Thyroid gland (tissue), 4 donors: Measurements from ENCODE around the gene ANO2. TPM values are rescaled to one million over a fixed set of nuclear protein-coding genes. Genes with fewer than 3 reads are reported as not detected.

ENCODE experiments used
- DNase-seq, 2 donors: peaks; one replicate each; pipeline ENCODE4 v3.0.0-alpha.2; 2019
- H3K27ac ChIP-seq, 3 donors: fragments of 200-600 bp; sonication (generic); 1 replicate in 2 of 3; 2 replicates in 1 of 3; pipeline ENCODE4 v1.5.1; 2016 to 2019; ENCODE audit warnings: mild to moderate bottlenecking in 1 of 3, moderate library complexity in 1 of 3
- H3K27me3 ChIP-seq: fragments of 200-600 bp; sonication (generic); one replicate; pipeline ENCODE4 v1.5.1; 2019
- H3K36me3 ChIP-seq, 2 donors: fragments of 200-600 bp; sonication (generic); one replicate each; pipeline ENCODE4 v1.5.1; 2016 to 2019
- H3K4me1 ChIP-seq, 2 donors: fragments of 200-600 bp; sonication (generic); one replicate each; pipeline ENCODE4 v1.5.1; 2017 to 2019
- H3K4me3 ChIP-seq, 3 donors: fragments of 200-600 bp; sonication (generic); replicated peaks in 1 of 3; 1 replicate in 2 of 3; 2 replicates in 1 of 3; pipeline ENCODE4 v1.5.1; 2016; ENCODE audit warnings: mild to moderate bottlenecking in 1 of 3
- H3K9me3 ChIP-seq: fragments of 200-600 bp; sonication (generic); one replicate; pipeline ENCODE4 v1.5.1; 2017
- CTCF ChIP-seq, 6 experiments: fragments of 200-600 bp in 3 of 6; fragments of 450-650 bp in 3 of 6; sonication (generic) in 3 of 6; IDR thresholded peaks; one replicate each; pipeline ENCODE4 v1.5.1; 2016 to 2019; ENCODE audit warnings: antibody characterized with exemption in 6 of 6, mild to moderate bottlenecking in 2 of 6, inconsistent platforms in 1 of 6, moderate library complexity in 1 of 6
- POLR2A ChIP-seq, 2 donors: fragments of 450-650 bp; IDR thresholded peaks; one replicate each; pipeline ENCODE4 v1.6.1; 2017; ENCODE audit warnings: antibody characterized with exemption in 2 of 2, mild to moderate bottlenecking in 2 of 2, moderate library complexity in 1 of 2
- WGBS, 2 donors: methylation state at CpG; one replicate each; pipeline ENCODE4 v1.1.5; 2017; 5-methylcytosine and 5-hydroxymethylcytosine counted together
- intact Hi-C: fragments of 100-400 bp; cut with DNase I; formaldehyde crosslinking; loops from one replicate; pipeline ENCODE4 v1.15.1; 2023
- total RNA-seq, 4 donors: library from RNA; depleted of rRNA; stranded (reverse); fragments of >200 nt; gene quantifications; one replicate each; pipeline ENCODE4 v1.2.3, GENCODE V29; 2016

ANO2 gene
- total RNA-seq, 4 donors from 2014 or later = 0.78 to 7.0 (median 2.2) TPM

GRCh38 chr12:5565933-5566599, 379.0 kb downstream of the ANO2 start:
- H3K4me3 ChIP-seq = no peak overlapping the region
- H3K27me3 ChIP-seq = no peaks in the 10 kb centered on the region
- intact Hi-C loops = no loop called here
- no peak for DNase-seq
- 64 to 77% methylated on average over 2 to 3 of the region's 3 CpGs for WGBS, 2 donors
- no peaks in the 10 kb centered on the region for H3K36me3 ChIP-seq
- H3K4me1 ChIP-seq = no peaks in the 10 kb centered on the region
- no peaks in the 10 kb centered on the region for H3K9me3 ChIP-seq
- no peak for TF ChIP-seq CTCF (IDR thresholded peaks at IDR 0.05)
- TF ChIP-seq POLR2A (IDR thresholded peaks at IDR 0.05) = no peak
- H3K27ac ChIP-seq = no peak overlapping the region

GRCh38 chr12:5562581-5562980, 382.5 kb downstream of the ANO2 start:
- intact Hi-C loops = no loop called here
- Histone ChIP-seq H3K27me3 (no peaks in the 10 kb centered on the region), H3K4me1 (no peaks in the 10 kb centered on the region), H3K9me3 (no peaks in the 10 kb centered on the region), H3K36me3 (no peaks in the 10 kb centered on the region), H3K4me3 (no peak overlapping the region), H3K27ac (no peak overlapping the region)
- DNase-seq = no peak
- WGBS, 2 donors = 86 to 90% methylated on average over 3 of the region's 3 CpGs
- TF ChIP-seq POLR2A (IDR thresholded peaks at IDR 0.05) (no peak), CTCF (IDR thresholded peaks at IDR 0.05) (no peak)

- no peak for DNase-seq
Observed at GRCh38 chr12:5561846-5562245, 383.2 kb downstream of the ANO2 start.

GRCh38 chr12:5561057-5561456, 384.0 kb downstream of the ANO2 start:
- Histone ChIP-seq H3K36me3 (no peaks in the 10 kb centered on the region), H3K4me3 (no peak overlapping the region), H3K27ac (no peak overlapping the region), H3K4me1 (no peaks in the 10 kb centered on the region), H3K27me3 (no peaks in the 10 kb centered on the region), H3K9me3 (no peaks in the 10 kb centered on the region)
- TF ChIP-seq CTCF (IDR thresholded peaks at IDR 0.05) (no peak), POLR2A (IDR thresholded peaks at IDR 0.05) (no peak)
- WGBS, 2 donors = 73 to 77% methylated on average over 6 of the region's 6 CpGs
- intact Hi-C loops = no loop called here
- DNase-seq = no peak

More at GRCh38 chr12:5561846-5562245, 383.2 kb downstream of the ANO2 start:
- Histone ChIP-seq H3K36me3 (no peaks in the 10 kb centered on the region), H3K4me1 (no peaks in the 10 kb centered on the region), H3K27ac (no peak overlapping the region), H3K27me3 (no peaks in the 10 kb centered on the region), H3K4me3 (no peak overlapping the region), H3K9me3 (no peaks in the 10 kb centered on the region)
- TF ChIP-seq POLR2A (IDR thresholded peaks at IDR 0.05) (no peak), CTCF (IDR thresholded peaks at IDR 0.05) (no peak)
- intact Hi-C loops = no loop called here
- 78 to 87% methylated on average over 6 of the region's 6 CpGs for WGBS, 2 donors

GRCh38 chr12:5560265-5560664, 384.8 kb downstream of the ANO2 start:
- no peaks in the 10 kb centered on the region for H3K4me1 ChIP-seq
- intact Hi-C loops = no loop called here
- H3K36me3 ChIP-seq = no peaks in the 10 kb centered on the region
- no peaks in the 10 kb centered on the region for H3K27me3 ChIP-seq
- no peak overlapping the region for H3K27ac ChIP-seq
- H3K9me3 ChIP-seq = no peaks in the 10 kb centered on the region
- no peak overlapping the region for H3K4me3 ChIP-seq
- TF ChIP-seq CTCF (IDR thresholded peaks at IDR 0.05) = no peak
- no peak for TF ChIP-seq POLR2A (IDR thresholded peaks at IDR 0.05)
- WGBS, 2 donors = 94 to 95% methylated on average over 4 of the region's 4 CpGs
- no peak for DNase-seq
